Upper lobe of left lung (tissue), 6 donors: ENCODE data around the gene SCAMP5. TPM values are rescaled to one million over a fixed set of nuclear protein-coding genes. Genes with fewer than 3 reads are reported as not detected.

Experiments used
- ATAC-seq, 2 donors: fragments of 200-7000 bp; cut with Tn5 transposase; one replicate each; pipeline ENCODE4 v1.9.1; 2022; ENCODE audit warnings: mild to moderate bottlenecking in 2 of 2, moderate library complexity in 2 of 2; ENCODE audit not compliant: low FRiP score in 2 of 2
- DNase-seq, 2 donors: peaks; one replicate each; pipeline ENCODE4 v3.0.0-alpha.2; 2019 to 2020
- H3K27ac ChIP-seq, 4 donors: fragments of 200-600 bp; sonication (generic); one replicate each; pipeline ENCODE4 v1.5.1; 2016 to 2019
- H3K27me3 ChIP-seq, 4 donors: fragments of 200-600 bp; sonication (generic); one replicate each; pipeline ENCODE4 v1.5.1; 2017 to 2019
- H3K36me3 ChIP-seq, 4 donors: fragments of 200-600 bp; sonication (generic); one replicate each; pipeline ENCODE4 v1.5.1; 2016 to 2019
- H3K4me1 ChIP-seq, 4 donors: fragments of 200-600 bp; sonication (generic); one replicate each; pipeline ENCODE4 v1.5.1; 2018 to 2019
- H3K4me3 ChIP-seq, 4 donors: fragments of 200-600 bp; sonication (generic); one replicate each; pipeline ENCODE4 v1.5.1; 2017 to 2019; ENCODE audit warnings: mild to moderate bottlenecking in 2 of 4, moderate library complexity in 1 of 4
- H3K9me3 ChIP-seq, 4 donors: fragments of 200-600 bp; sonication (generic); one replicate each; pipeline ENCODE4 v1.5.1; 2018 to 2019
- EP300 ChIP-seq, 4 donors: sonication (generic); formaldehyde crosslinking; IDR thresholded peaks; one replicate each; pipeline ENCODE4 v1.5.1; 2017; ENCODE audit warnings: antibody characterized with exemption in 4 of 4, control low read depth in 2 of 4
- POLR2A ChIP-seq, 4 donors: fragments of 450-650 bp; IDR thresholded peaks; one replicate each; pipeline ENCODE4 v1.5.1; 2016 to 2017; ENCODE audit warnings: antibody characterized with exemption in 4 of 4, mild to moderate bottlenecking in 2 of 4
- POLR2AphosphoS5 ChIP-seq, 2 donors: sonication (generic); formaldehyde crosslinking; IDR thresholded peaks; one replicate each; pipeline ENCODE4 v1.5.1; 2017; ENCODE audit warnings: antibody characterized with exemption in 2 of 2
- WGBS, 2 donors: methylation state at CpG; one replicate each; pipeline ENCODE4 v1.1.5; 2017 to 2018; 5-methylcytosine and 5-hydroxymethylcytosine counted together
- total RNA-seq, 6 donors: library from RNA; depleted of rRNA in 4 of 6; stranded (reverse); fragments of >200 nt in 4 of 6; gene quantifications; one replicate each; pipeline versions ENCODE4 v1.1.0 to v1.2.1, GENCODE V29; 2016 to 2021
- TF ChIP-seq, protein P1 (sequence below), 6 experiments: fragments of 450-650 bp in 4 of 6; fragments of 200-600 bp in 2 of 6; sonication (generic) in 2 of 6; IDR thresholded peaks; one replicate each; pipeline ENCODE4 v1.5.1; 2016 to 2019; ENCODE audit warnings: antibody characterized with exemption in 6 of 6
- donor health status: DM: no; HTN: no; CAD: no; lungs with moderate emphysema.
- donor health status: DM: no; HTN: yes; CAD: no; lungs with severe emphysema.

SCAMP5 gene
- total RNA-seq, 6 donors from 2014 or later = 1.0 to 12.3 (median 3.0) TPM

DNA sequence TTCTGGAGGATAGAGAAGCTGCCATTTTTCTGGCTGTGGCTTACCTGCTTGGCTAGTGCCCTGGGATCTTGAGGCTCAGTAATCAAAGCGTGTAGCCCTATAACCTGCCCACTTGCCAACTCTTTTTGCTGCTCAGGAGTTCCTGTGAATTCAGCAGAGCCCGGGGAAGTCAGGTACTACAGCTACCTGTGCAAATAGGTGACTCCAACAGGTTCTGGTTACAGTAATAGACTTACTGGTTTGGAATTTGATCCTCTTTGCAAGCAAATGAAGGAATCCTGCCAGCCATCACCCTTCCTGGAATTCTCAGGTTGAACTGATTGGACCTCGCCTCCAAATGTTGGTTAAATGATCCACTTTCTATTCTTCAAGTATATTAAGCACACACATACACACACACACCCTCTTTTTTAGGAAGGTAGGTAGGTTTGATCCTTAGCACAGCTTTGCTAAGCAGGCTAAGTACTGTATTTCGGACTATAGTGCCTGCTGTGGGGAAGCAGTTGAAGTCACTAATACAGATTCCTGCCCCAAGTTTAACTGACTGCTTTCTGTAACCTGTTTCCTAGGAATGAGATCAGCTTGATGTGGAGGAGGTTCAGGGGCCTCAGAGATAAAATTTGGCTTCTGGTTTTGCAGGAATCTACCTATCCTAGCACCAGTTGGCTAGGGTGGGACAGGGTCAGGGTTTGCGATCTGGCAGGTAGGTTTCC lies 30.3 kb downstream of the SCAMP5 start:
- DNase-seq = no peak

DNA sequence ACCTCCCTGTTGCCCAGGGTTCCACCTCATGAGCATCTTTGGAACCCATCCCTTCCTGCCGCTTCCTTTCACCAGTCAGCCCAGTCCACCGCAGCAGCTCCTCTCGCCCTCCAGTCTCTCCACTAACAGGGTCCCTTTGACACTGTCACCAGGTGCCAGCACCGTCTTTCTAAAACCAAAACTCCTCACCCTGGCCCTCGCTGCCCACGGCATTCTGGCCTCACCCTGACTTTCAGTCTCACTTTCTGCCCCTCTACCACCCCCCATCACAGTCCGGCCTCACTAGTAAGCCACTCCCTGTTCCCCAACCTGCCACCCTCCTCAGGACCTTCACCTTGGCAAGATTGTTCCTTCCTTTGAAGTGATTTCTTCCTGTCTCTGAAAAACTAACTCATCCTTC lies 32.2 kb downstream of the SCAMP5 start:
- WGBS, 2 donors = 86 to 93% methylated on average over 7 of the region's 7 CpGs
- DNase-seq (no peak), ATAC-seq (no peak)
- Histone ChIP-seq H3K4me1 (peaks cover 42 to 79% (median 60%) of the 10 kb centered on the region in 4 donors), H3K9me3 (no peaks in the 10 kb centered on the region), H3K4me3 (no peak overlapping the region), H3K36me3 (no peaks in the 10 kb centered on the region), H3K27ac (peak overlapping the region in 1 of 4 donors; percentile 87), H3K27me3 (no peaks in the 10 kb centered on the region)
- TF ChIP-seq, protein P1, sequence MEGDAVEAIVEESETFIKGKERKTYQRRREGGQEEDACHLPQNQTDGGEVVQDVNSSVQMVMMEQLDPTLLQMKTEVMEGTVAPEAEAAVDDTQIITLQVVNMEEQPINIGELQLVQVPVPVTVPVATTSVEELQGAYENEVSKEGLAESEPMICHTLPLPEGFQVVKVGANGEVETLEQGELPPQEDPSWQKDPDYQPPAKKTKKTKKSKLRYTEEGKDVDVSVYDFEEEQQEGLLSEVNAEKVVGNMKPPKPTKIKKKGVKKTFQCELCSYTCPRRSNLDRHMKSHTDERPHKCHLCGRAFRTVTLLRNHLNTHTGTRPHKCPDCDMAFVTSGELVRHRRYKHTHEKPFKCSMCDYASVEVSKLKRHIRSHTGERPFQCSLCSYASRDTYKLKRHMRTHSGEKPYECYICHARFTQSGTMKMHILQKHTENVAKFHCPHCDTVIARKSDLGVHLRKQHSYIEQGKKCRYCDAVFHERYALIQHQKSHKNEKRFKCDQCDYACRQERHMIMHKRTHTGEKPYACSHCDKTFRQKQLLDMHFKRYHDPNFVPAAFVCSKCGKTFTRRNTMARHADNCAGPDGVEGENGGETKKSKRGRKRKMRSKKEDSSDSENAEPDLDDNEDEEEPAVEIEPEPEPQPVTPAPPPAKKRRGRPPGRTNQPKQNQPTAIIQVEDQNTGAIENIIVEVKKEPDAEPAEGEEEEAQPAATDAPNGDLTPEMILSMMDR (IDR thresholded peaks at IDR 0.05) = no peak
- TF ChIP-seq POLR2AphosphoS5 (IDR thresholded peaks at IDR 0.05) (no peak), POLR2A (IDR thresholded peaks at IDR 0.05) (no peak), EP300 (IDR thresholded peaks at IDR 0.05) (no peak)

More for the DNA sequence above, 30.3 kb downstream of the SCAMP5 start:
- 69 to 70% methylated on average over 5 of the region's 5 CpGs for WGBS, 2 donors
- H3K36me3 ChIP-seq = no peaks in the 10 kb centered on the region
- no peaks in the 10 kb centered on the region for H3K9me3 ChIP-seq
- H3K27me3 ChIP-seq = no peaks in the 10 kb centered on the region
- H3K4me3 ChIP-seq = no peak overlapping the region
- H3K27ac ChIP-seq = peak overlapping the region in 2 of 4 donors; percentile 1 to 90
- no peak for ATAC-seq
- TF ChIP-seq POLR2AphosphoS5 (IDR thresholded peaks at IDR 0.05) = no peak
- TF ChIP-seq, protein P1 (IDR thresholded peaks at IDR 0.05) = no peak
- TF ChIP-seq POLR2A (IDR thresholded peaks at IDR 0.05) = no peak
- H3K4me1 ChIP-seq = peaks cover 30 to 61% (median 42%) of the 10 kb centered on the region in 4 donors

DNA sequence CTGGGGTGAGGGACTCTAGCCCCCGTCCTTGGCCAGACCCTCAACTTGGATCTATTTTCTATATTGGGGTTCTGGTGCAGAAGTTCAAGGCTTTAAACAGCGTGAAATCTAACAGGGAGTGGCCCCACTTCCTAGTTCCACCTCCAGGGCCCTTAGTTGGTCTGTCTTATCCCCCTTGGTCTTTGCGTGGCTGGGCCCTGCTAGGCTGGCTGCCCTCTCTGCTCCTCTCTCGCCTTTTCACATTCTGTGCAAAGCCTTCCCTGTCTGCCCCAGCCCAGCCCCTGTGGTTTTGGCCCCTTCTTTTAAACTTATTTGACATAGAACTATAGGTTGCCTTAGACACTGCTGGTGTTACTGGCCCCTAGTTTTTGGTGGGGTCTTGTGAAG lies 33.6 kb downstream of the SCAMP5 start:
- peaks cover 0 to 2% (median 0%) of the 10 kb centered on the region in 4 donors for H3K36me3 ChIP-seq
- no peak for TF ChIP-seq POLR2AphosphoS5 (IDR thresholded peaks at IDR 0.05)
- TF ChIP-seq, protein P1 (IDR thresholded peaks at IDR 0.05) = no peak
- no peak for TF ChIP-seq POLR2A (IDR thresholded peaks at IDR 0.05)
- no peak for TF ChIP-seq EP300 (IDR thresholded peaks at IDR 0.05)
- ATAC-seq = no peak
- no peaks in the 10 kb centered on the region for H3K9me3 ChIP-seq
- H3K4me3 ChIP-seq = no peak overlapping the region
- whole genome bisulfite sequencing, 2 donors = 73 to 78% methylated on average over 4 of the region's 4 CpGs
- H3K4me1 ChIP-seq = peaks cover 40 to 71% (median 59%) of the 10 kb centered on the region in 4 donors
- peak overlapping the region; percentile 70 to 87 (median 86) for H3K27ac ChIP-seq
- no peaks in the 10 kb centered on the region for H3K27me3 ChIP-seq
- no peak for DNase-seq

DNA sequence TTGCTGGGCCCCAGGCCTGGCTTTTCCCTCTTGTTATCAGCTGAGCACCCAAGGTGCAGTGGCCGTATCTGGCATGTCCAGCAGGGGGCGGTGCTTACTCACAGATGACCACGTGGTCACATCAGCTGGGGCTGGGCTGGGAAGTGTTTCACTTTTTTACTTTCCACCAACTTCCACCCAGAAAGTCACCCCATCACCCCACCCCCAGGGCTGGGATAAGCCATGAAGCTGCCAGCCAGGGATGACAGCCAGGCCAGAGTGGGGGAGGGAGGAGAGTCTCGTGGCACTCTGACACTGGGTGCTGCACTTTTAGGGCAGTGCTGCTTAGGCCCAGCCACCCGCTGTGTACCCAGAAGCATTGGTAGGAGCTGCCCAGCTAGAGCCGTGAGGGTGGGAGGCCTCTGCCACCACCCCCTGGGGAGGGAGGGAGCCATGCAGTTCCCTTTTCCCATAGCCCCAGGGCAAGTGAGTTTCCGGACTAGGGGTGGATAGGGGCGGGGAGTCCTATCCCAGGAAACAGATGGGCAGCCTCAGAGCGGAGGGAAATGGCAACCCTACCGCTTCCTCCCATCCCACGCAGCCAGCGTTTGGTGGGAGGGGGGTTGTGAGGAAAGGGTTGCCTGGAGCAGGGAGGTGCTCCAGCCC lies 34.1 kb downstream of the SCAMP5 start:
- DNase-seq (peak in 1 of 2 donors; percentile 96), ATAC-seq (peak; percentile 91 to 94)
- Histone ChIP-seq H3K36me3 (peaks cover 0 to 2% (median 0%) of the 10 kb centered on the region in 4 donors), H3K9me3 (no peaks in the 10 kb centered on the region), H3K27me3 (no peaks in the 10 kb centered on the region), H3K4me1 (peaks cover 35 to 65% (median 57%) of the 10 kb centered on the region in 4 donors), H3K27ac (peak overlapping the region; percentile 70 to 87 (median 86)), H3K4me3 (peak overlapping the region in 2 of 4 donors; percentile 31 to 32)
- TF ChIP-seq POLR2AphosphoS5 (IDR thresholded peaks at IDR 0.05) (peak; percentile 61 to 76), EP300 (IDR thresholded peaks at IDR 0.05) (peak in 2 of 4 donors; percentile 58 to 70), POLR2A (IDR thresholded peaks at IDR 0.05) (peak in 1 of 4 donors; percentile 47)
- TF ChIP-seq, protein P1 (IDR thresholded peaks at IDR 0.05) = peak; percentile 91 to 97 (median 96)
- 22% methylated on average over 8 to 12 of the region's 12 CpGs for WGBS, 2 donors
